Stimulated activated CD4-positive, alpha-beta T cell treated with anti-CD3 and anti-CD28 coated beads, Interleukin-4, amount 100 ng/mL, for 48 hours (primary cell): Measurements from ENCODE around the gene RBM44.
"Not testable (repeated sequence)": the region's sequence is repeated elsewhere in the genome, so short reads cannot be mapped to it uniquely, and the experiment has no call there.

Source experiments
- DNase-seq, 2 donors: peaks; one replicate each; pipeline ENCODE4 v3.0.0-alpha.2; 2020; ENCODE audit warnings: low read depth in 2 of 2

The RBM44 gene

DNA sequence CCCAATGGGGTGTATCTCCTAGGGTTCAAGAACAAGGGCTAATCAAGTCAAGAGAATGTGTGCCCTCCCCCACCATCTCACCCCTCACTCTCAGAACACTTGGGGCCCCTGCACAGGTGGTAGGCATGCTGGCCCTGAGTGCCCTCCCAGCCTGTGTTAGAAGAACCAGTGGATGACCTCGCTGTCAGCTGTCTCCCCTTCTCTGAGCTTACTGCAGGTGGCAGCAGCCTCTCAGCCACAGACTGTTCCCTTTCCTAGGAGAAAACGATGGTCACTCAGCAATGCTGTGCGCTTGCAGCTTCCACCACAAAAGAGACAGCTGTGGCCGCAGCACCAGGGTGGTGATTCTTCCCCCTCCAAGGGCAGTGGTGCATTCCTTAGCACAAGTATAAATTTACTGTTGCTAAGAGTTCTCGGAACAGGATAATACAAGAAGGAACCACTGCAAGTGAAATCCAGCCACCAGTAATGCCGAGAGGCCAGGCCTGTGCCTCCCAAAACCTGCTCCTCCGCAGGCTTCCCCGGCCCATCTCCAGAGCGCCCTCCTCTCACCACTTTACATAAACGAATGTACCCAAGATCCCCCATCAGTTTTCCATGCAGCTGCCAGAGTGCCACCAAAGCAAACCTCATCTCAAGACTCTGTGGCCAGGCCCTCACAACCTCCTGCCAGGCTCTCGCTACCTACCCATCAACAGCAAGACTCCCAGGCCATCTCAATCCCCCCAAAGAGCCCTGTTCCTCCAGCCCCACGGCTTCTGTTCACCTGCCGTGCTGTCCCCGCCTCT lies 59.9 kb downstream of the RBM44 start:
- DNase-seq, result peak; percentile 24 to 26

DNA sequence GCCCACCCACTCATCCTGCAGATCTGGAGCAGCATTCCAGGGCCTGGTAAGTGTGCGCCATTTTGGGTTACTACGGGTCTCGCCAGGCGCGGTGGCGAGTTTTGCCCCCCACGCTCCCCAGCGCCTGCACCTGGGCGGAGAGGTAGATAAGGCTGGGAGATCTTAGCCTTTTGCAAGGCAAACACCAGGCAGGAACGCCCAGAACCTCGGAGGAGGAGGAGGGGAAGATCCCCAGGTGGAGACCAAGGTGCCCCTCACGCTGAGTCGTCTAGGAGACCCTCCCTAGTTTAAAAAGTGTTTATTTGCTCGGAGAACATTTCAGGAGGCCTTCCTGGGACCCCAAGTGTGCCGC lies 60.5 kb downstream of the RBM44 start:
- DNase-seq, result no peak

DNA sequence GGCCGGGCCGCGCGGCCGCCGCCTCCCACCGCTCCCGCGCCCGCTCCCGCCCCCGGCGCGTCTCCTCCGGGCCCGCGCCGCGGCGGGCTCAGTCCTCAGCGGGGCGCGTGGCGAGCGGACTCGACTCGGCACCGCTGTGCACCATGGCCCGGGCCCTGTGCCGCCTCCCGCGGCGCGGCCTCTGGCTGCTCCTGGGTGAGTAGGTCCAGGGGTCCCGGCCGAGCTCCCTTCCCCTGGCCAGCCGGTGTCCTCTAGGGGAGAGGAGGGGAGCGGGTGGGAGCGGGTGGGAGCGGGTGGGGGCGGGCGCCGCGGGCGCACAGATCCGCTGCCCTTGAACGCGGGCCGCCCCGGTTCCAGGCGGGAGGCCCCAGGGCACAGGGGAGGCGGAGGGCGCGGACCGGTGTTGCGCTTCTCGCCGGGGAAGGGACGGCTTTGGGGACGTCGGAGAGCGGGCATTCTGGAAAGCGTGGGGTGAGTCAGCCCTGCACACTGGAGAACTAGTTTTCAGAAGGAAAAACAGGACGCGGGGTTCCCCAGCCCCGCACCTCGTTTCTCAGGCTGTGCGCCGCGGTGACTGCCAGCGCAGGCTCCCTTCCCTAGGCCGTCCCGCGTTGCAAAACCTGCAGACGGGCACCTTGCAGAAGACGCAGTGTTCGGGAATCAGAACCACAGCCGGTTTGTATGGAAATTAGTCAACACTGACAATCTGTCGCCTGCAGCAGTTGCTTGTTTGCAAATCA lies 61.1 kb downstream of the RBM44 start, which contains the start of gene RAMP1:
Gene RAMP1, plus strand, starts transcription at position 91 of the 740 bp plus-strand sequence. Its CDS starts 53 bp downstream, at position 144.
- DNase-seq, result peak in 1 of 2 donors; percentile 9

DNA sequence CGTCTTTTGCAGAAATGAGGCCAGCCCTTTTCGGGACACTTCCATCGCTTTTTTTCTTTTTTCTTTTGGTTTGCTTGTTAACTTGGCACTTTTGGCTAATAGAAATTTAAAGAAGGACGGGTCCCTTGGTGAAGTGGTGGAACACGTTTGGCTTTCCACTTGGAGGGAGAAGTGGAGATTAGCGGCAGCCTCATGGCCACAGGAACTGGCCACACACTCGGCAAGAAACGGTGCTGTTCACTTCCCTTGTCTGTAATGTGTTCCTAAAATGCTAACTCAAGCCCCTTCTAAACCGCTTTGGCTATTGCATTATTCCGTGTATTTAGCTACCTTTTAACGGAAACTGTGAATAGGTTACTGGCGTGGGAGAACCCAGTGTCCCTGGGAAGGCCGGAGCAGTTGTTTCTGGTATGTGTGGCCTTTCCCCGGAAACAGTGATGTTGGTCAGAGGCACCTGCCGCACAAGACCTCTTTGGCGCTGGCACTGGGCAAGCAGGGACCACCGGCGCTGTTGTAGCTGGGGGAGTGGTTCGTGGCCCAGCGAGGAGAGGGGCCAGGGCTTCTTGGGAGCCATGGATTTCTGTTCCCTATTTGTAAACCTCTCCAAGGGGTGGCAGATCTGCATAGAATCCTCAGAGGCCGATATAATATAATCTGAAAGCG lies 61.8 kb downstream of the RBM44 start:
- DNase-seq, result no peak

DNA sequence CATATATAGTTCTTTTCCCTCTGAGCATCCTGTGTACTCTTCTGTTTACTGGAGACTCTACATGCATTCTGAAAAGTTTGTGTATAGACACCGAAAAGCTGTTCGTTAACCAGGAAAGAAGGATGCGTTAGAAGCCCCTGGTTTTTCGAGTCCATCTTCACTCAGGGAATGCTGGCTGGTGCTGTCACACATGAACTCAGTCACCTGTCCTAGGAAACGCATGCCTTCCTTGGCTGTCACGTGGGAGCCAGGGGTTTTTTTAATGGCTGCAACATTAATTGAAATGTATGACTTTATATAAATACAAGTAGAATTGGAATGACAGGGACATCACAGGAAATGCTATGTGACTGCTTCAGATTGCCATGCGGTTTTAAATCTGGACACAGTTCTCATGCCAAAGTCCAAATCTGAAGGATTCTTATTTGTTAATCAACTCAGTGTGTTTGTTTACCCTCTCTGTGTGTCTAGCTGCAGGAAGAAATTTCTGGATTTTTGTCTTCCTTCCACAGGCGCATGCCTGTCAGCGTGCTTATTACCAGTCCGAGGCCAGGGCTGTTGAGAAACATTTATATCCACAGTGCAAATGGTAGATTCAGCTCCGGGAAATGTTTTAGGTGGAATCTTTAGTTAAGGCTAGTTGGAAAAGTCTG lies 63.4 kb downstream of the RBM44 start:
- no peak for DNase-seq

DNA sequence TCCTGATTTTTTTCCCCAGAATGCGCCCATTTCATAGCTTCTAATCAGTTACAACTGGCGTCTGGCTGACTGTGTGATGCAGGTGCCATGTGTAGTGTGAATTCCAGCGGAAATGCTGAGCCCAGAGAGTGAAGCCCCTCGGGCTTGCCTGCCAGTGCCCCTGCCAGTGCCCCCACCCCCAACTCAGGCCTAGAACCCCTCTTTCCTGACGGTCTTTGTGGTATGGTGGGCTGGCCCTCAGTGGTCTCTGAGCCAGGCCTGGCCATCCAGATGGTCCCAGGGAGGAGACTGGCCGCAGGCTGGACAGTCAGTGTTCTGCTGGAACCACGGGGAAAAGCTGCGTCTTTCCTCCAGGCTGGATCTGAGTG lies 63.9 kb downstream of the RBM44 start:
- no peak for DNase-seq

DNA sequence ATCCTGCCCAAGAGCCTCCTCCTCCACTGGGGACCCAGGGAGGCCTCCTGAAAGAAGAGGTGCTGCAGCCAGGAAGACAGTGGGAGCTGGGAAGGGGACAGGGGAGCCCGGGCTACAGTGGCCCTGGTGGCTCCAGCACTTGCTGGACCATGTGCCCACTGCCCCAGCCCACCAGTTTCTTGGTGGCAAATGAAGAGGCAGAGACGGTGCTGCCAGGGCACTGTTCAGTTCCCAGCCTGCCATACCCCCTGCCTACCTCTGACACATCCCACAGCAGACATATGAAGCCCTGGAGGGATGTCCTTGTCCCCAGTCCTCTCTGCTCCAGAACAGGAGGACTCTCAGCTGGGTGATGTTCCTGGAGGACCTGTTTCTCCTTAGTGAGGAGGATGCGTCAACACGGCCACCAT lies 64.5 kb downstream of the RBM44 start:
- no peak for DNase-seq

DNA sequence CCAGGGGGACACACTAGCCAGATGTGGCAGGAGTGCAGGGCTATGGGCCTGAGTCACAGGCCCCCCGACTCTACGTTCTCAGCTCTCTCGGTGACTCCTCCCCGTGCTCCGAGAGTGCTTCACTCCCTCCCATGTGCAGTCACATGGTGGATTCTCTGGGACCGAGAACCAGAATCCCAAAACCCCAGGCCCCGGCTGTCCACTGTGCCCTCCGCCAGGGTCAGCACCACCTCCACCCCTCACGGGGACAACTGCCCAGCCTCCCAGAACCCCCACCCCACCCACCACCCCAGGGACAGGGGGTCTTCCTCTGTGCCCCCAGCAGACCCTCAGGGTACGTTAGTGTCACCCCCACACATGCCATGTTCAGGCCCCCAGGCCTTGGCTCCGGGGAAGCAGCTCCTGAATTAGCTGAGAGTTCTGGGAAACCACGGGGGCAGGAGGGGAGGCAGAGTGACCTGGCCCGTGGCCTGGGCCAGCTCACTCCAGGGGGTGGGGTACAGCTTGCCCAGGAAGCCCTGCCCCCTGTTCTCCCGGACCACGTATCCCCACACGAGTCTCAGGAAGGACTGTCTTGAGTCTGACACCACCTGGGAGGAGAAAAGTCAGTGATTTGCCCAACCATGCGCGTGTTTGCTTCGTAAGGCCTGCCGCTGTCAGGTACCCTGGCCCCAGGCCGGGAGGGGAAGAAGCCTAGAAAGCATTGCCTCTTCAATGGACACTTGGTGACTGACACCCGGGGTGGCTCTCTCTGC lies 65.3 kb downstream of the RBM44 start:
- DNase-seq, result no peak

DNA sequence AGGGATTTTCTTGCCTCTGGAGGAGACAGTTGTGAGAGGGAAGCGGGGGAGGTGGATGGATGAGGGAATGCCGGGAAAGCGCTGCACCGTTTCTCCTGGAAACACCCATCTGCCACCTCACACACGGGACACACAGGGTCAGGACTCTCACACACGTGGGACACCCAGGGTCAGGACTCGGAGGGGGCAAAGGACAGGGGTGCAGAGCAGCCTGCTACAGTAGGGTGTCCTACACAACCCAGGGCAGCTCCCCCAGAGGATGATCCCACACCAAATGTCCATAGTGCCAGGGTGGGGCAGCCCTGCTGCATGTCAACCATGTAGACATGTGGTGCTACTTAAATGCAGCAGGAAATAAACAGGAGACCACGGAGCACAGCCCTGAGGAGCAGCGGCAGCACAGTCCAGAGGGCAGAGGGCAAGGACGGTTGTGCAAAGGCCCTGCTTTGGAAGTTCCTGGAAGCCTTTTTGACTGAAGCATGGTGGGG lies 65.9 kb downstream of the RBM44 start:
- no peak for DNase-seq

DNA sequence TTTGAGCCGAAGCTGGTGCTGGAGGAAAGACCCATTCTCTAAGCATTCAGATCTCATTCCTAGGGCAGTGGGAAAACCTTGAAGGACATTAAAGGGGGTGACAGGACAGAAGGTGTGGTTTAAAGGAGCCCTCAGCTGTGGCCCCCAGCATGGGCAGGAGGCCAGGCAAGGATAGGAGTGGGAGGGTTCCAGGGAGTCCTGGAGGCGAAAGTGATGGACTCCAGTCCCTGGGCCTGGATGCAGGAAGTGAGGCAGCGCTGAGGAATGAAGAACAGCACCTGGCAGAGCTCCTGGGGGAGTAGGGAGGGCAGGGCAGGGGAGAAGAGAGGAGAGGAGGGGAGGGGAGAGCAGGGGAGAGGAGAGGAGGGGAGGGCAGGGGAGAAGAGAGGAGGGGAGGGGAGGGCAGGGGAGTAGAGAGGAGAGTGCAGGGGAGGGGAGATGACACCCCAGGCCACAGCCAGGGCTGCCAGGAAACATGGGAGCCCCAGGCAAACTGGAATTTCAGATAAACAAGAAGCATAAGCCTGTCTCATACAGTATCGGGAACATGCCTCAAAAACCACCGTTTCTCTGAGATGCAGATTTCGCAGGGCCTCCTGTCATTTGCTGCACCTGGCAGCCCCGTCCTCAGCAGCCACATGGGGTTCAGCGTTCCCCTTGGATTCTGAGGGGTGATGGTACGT lies 66.5 kb downstream of the RBM44 start:
- no peak for DNase-seq

DNA sequence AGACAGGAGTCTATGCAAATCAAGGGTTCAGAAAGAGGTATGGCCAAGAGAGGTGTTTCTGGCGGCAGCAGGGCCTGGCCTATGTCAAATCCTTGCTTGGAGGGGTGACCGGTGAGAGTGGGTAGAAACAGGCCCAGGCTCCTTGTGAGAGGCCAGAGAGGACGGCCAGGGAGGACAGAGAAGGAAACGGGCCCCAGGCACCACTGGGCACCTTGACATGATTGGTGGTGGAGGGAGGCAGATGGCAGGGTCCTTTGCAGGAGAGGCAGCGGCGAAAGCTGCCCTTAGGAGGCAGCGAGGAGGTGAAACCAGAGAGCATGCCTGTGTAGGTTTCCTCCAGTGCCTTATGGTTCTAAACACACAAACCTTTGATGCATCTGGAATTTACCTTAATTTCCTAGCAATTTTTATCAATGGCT lies 67.1 kb downstream of the RBM44 start:
- no peak for DNase-seq

DNA sequence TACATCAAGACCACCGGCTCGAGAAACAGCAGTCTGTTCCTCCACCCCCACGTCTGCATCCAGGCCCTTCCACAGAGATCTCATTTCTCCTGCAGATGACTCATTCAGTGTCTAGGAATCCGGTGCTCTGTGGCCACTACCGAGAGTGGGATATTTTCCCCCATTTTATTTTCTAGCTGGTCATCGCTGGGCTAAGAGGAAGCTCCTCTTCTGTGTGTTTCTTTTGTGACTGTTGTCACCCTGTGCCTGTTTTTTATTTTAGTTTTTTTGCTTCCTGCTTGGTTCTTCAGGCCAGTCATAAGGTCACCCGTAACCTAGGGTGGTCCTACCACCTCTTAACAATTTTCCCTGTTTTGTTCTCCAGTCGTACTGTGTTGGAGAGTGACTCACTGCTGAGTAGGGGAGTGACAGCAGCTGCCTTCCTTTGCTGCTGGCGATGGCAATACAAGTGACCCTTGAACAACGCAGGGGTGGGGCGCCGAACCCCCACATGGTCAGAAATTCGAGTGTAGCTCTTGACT lies 67.6 kb downstream of the RBM44 start:
- no peak for DNase-seq

DNA sequence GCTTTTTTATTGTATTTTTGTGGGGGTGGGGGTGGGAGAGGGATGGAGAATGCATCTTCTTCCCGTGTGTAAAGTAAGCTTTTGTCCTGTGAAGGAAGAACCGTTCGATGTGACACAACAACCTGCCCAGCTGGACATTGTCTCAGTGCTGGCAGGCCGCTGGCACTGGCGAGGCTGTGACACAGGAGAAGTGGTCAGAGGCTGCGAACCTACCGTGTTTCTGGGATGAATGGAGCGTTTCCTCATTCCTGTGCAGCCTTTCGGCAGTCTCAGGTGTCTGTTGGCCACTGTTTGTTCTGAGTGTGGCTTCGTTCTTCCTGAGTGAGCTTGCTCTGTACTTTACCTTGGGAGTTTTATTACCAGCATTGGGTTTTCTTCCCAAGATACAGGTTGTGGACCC lies 68.9 kb downstream of the RBM44 start:
- no peak for DNase-seq

DNA sequence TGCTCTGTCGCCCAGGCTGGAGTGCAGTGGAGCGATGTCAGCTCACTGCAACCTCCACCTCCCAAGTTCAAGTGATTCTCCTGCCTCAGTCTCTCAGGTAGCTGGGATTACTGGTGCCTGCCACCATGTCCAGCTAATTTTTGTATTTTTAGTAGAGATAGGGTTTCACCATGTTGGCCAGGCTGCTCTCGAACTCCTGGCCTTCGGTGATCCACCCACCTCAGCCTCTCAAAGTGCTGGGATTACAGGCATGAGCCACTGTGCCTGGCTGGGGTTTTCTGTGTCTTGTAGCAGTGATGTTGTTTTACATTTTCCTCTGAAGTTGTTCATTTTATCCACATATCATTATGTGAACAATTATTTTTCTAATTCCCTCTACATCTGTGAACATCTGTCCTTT lies 69.5 kb downstream of the RBM44 start:
- not testable (repeated sequence) for DNase-seq

DNA sequence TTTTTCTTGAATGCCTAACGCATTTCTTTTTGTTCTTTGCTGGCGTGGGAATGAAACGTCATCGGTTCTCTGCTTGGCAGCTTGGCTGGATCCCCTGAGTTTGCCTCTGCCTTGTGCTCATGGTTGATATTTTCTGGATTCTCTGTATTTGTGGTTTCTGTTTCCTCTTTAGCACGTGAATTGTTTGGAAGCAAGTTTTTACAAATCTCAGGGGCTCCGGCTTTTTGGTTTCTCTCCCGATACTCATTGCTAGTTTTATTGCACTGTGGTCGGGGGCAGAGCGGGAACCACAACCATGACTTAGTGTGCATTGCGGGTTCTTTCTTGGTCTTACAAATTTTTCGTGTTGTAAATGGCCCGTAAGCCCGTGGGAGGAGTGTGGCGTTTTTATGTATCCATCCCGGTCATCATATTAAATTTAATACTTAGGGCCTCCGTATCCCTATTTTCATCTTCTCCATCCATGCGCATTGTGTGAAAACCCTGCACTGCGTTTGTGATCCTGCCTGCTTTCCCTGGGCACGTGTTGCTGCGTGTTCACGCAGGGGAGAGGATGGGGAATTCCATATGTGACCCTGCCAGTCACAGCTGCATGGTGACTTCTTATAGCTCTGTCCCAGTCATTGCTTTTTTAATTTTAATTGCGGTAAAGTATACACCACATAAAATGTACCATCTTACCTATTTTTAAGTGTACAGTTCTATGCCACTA lies 70.2 kb downstream of the RBM44 start:
- DNase-seq, result no peak

DNA sequence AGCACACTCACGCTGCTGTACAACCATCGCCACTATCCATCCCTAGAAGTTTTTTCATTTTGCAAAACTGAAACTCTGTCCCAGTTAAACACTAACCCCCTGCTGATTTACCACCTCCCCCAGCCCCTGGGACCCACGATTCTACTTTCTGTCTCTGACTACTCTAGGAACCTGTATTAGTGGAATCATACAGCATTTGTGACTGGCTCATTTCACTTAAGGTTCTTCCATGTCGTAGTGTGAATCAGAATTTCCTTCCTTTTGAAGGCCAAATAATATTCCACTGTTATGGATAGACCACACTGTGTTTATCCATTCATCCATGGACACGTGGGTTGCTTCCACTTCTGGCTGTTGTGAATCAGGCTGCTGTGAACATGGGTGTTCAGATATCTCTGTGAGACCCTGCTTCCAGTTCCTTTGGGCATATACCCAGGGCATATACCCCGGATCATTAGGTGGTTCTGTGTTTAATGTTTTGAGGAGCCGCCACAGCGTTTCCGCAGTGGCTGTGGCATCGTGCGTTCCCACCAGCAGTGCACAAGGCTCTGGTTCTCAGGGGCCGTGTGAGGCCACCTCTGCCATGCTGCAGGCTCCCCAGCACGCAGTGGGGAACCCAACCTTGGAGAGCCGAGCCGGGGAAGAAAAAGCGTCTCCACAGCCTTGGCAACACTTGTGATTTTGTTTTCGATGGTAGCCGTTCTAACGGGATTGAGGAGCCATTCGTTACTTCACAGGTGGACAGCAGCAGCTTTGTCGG lies 70.9 kb downstream of the RBM44 start:
- DNase-seq, result no peak

DNA sequence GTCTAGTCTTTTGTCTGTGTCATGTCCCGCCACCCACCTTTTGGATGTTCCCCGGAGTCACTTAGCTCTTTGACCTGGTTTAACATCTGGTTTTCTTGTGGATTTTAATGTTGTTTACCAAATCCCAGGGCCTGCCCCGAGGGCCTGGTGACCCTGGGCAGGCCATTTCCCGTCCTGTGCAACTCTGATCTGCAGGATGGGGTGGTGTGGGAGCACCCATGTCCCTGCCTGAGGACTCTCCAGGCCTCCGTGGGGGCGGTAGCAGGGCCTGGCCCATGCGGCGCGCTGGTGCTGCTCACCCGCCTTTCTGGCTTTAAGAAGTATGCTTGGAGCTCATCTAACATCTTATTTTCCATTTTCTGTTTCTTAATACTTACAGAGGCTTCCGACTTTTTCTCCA lies 71.5 kb downstream of the RBM44 start:
- DNase-seq, result no peak

DNA sequence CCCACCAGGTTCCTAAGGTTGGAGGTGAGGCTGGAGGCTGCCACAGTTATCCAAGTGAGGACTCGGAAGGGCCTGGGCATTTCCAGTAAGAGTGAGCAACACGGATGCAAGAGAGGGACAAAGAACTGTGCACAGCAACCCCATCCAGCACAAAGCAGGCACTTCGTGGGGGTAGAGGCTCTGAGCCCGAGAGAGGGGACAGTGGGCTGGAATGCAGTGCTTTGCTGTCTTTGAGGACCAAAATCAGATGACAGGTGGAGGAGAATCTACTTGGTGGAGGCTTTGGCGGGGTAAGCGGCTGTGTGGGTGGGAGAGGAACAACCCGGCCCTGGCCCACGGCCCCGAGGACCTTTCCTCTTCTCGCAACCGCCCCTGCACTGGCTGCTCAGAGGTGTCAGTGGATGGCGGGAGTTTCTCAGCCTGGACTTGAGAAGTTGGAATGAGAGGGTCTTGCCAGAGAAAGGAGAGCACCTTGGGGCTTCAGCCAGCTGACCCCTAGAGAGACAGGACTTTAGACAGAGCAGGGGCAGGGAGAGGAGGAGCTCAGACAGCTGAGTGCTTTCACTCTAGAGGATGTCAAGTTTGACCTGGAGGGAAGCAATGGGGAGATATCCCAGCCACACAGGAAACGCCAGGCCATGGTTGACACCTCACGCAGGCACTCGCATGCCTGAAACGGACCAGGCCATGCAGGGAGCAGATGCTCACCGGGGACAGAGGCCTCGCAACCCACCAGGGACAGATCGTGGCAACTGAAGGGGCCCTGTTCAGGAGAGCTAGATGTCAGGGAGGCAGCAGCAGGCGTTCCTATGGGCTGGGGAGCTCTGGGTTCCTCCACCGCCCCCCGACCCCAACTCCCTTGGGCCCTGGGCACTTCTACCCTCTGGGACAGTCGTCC lies 72.4 kb downstream of the RBM44 start:
- DNase-seq, result no peak
